GM12878 (cell line): ENCODE results near the gene ATF3. TPM values are rescaled to one million over a fixed set of nuclear protein-coding genes. Genes with fewer than 3 reads are reported as not detected.

Experiments
- ATAC-seq: fragments of 200-7000 bp; cut with Tn5 transposase; 3 replicates; pipeline ENCODE4 v1.9.1; 2020; ENCODE audit warnings: mild to moderate bottlenecking, moderate library complexity
- BruUV-seq: library from RNA; stranded (reverse); fragments of 400-500 nt; replicated peaks from 2 replicates; lab custom pipeline; 2021; lab: Mats Ljungman, UMichigan
- CTCF ChIA-PET: fragments of 300-600 bp; sonication (Branson Sonifier 250); formaldehyde crosslinking; extraction: SDS; loops from one replicate; lab custom pipeline; 2021; ENCODE audit warnings: inconsistent platforms; lab: Yijun Ruan, JAX
- POLR2A ChIA-PET: fragments of 350-600 bp; formaldehyde crosslinking; extraction: SDS; loops from one replicate; lab custom pipeline; 2021; ENCODE audit warnings: inconsistent platforms; lab: Charles Lee
- RAD21 ChIA-PET: fragments of 300-600 bp; sonication (Branson Sonifier 250); formaldehyde crosslinking; loops from one replicate; lab custom pipeline; 2023; ENCODE audit warnings: antibody characterized with exemption; ENCODE audit not compliant: unreplicated experiment; lab: Charles Lee
- SMC1A ChIA-PET: fragments of 300-600 bp; sonication (Branson Sonifier 250); formaldehyde crosslinking; loops from one replicate; lab custom pipeline; 2023; ENCODE audit not compliant: unreplicated experiment, uncharacterized antibody; lab: Charles Lee
- DNase-seq: peaks from one replicate; pipeline ENCODE4 v3.0.0-alpha.2; 2011; ENCODE audit warnings: low read depth, low spot score
- FAIRE-seq: peaks from 3 replicates; lab custom pipeline; 2011; peaks lifted over from hg19 to GRCh38; lab: Jason Lieb, UNC
- H2AFZ ChIP-seq: 2 replicates; pipeline ENCODE4 v1.6.0; 2011; ENCODE audit warnings: low read depth, low read length, control low read depth; ENCODE audit not compliant: control insufficient read depth
- H3K27ac ChIP-seq: 2 replicates; pipeline ENCODE4 v1.5.1; 2011; ENCODE audit warnings: control low read depth; ENCODE audit not compliant: control insufficient read depth, insufficient read depth
- H3K27me3 ChIP-seq, 2 experiments: replicated peaks in 1 of 2; 2 replicates each; pipeline versions ENCODE4 v1.6.0 to v1.6.1; 2011; ENCODE audit warnings: low read length in 1 of 2; ENCODE audit not compliant: control insufficient read depth in 2 of 2, insufficient read depth in 2 of 2
- H3K36me3 ChIP-seq, 2 experiments: 2 replicates each; pipeline ENCODE4 v1.5.1; 2011; ENCODE audit warnings: low read length in 1 of 2; ENCODE audit not compliant: control insufficient read depth in 2 of 2, insufficient read depth in 2 of 2
- H3K4me1 ChIP-seq: 2 replicates; pipeline ENCODE4 v1.6.1; 2011; ENCODE audit warnings: mild to moderate bottlenecking, low read length, moderate library complexity, mixed read lengths; ENCODE audit not compliant: control insufficient read depth, insufficient read depth
- H3K4me2 ChIP-seq: 2 replicates; pipeline ENCODE4 v1.6.0; 2011; ENCODE audit warnings: control low read depth; ENCODE audit not compliant: control insufficient read depth, insufficient read depth
- H3K4me3 ChIP-seq: fragments of 200-600 bp; sonication (generic); 2 replicates; pipeline ENCODE4 v1.5.1; 2016
- H3K79me2 ChIP-seq: 2 replicates; pipeline ENCODE4 v1.6.0; 2011; ENCODE audit warnings: low read length; ENCODE audit not compliant: control insufficient read depth, insufficient read depth
- H3K9ac ChIP-seq: 2 replicates; pipeline ENCODE4 v1.8.0; 2011; ENCODE audit warnings: low read length, control low read depth, mixed read lengths; ENCODE audit not compliant: control insufficient read depth, insufficient read depth
- H3K9me3 ChIP-seq: replicated peaks from 3 replicates; pipeline ENCODE4 v1.5.1; 2011; ENCODE audit warnings: mild to moderate bottlenecking, low read length; ENCODE audit not compliant: control insufficient read depth, insufficient read depth
- H4K20me1 ChIP-seq: 2 replicates; pipeline ENCODE4 v1.6.0; 2011; ENCODE audit not compliant: control insufficient read depth, insufficient read depth
- BACH1 ChIP-seq: fragments of 450-650 bp; IDR thresholded peaks from 2 replicates; pipeline ENCODE4 v1.6.1; 2017; ENCODE audit warnings: mild to moderate bottlenecking, borderline replicate concordance
- CEBPB ChIP-seq, 2 experiments: fragments of 150-350 bp in 1 of 2; IDR thresholded peaks; 2 replicates each; pipeline ENCODE4 v1.6.1; 2012 to 2014; ENCODE audit warnings: low read depth in 2 of 2, low read length in 2 of 2, borderline replicate concordance in 1 of 2, inconsistent platforms in 1 of 2
- E4F1 ChIP-seq: fragments of 450-650 bp; IDR thresholded peaks from 2 replicates; pipeline ENCODE4 v1.6.1; 2018; ENCODE audit warnings: borderline replicate concordance, mild to moderate bottlenecking; ENCODE audit not compliant: partially characterized antibody
- ETV6 ChIP-seq, 2 experiments: fragments of 450-650 bp in 1 of 2; IDR thresholded peaks in 1 of 2; conservative IDR thresholded peaks in 1 of 2; 2 replicates each; pipeline ENCODE4 v1.6.1; 2014; ENCODE audit warnings: antibody characterized with exemption in 1 of 2, borderline replicate concordance in 1 of 2, low read depth in 1 of 2, mild to moderate bottlenecking in 1 of 2, moderate library complexity in 1 of 2
- HSF1 ChIP-seq: fragments of 150-350 bp; IDR thresholded peaks from 2 replicates; pipeline ENCODE4 v1.6.1; 2014; ENCODE audit warnings: mild to moderate bottlenecking, low read depth, low read length
- RB1 ChIP-seq: fragments of 450-650 bp; formaldehyde crosslinking; IDR thresholded peaks from 2 replicates; pipeline ENCODE4 v1.6.1; 2017; ENCODE audit warnings: mild to moderate bottlenecking, borderline replicate concordance
- RCOR1 ChIP-seq: conservative IDR thresholded peaks from 2 replicates; pipeline ENCODE4 v1.6.1; 2012; ENCODE audit warnings: low read depth, low read length, improper control_type of control experiment
- TARDBP ChIP-seq: IDR thresholded peaks from 2 replicates; pipeline ENCODE4 v1.6.1; 2016; ENCODE audit warnings: borderline replicate concordance
- WGBS: methylation state at CpG from one replicate; pipeline ENCODE4 v1.1.6; 2016; ENCODE audit warnings: low lambda C conversion rate; ENCODE audit not compliant: insufficient replicate concordance, insufficient coverage; ENCODE audit errors: missing lambda C conversion rate; 5-methylcytosine and 5-hydroxymethylcytosine counted together
- in situ Hi-C: fragments of 300-500 bp; cut with MboI; formaldehyde crosslinking; loops from 9 replicates; pipeline ENCODE4 v1.14.3; 2018; ENCODE audit warnings: mixed read lengths
- intact Hi-C: fragments of 100-400 bp; cut with micrococcal nuclease; formaldehyde crosslinking; loops from one replicate; pipeline ENCODE4 v1.14.2; 2022; ENCODE audit not compliant: unreplicated experiment
- polyA plus RNA-seq, 11 experiments: library from polyadenylated mRNA; depleted of rRNA in 4 of 11; unstranded in 6 of 11; stranded (reverse) in 5 of 11; fragments of >200 nt; fragmentation: Nextera tagmentation in 4 of 11; fragmentation: Illumina TruSeq in 1 of 11; extraction: Ambion mirVana in 4 of 11; extraction: Trizol in 1 of 11; gene quantifications; 1 replicate in 1 of 11; 2 replicates in 10 of 11; pipeline versions ENCODE4 v1.2.1 to v1.2.3, GENCODE V29; 2011 to 2016; ENCODE audit warnings: inconsistent platforms in 2 of 11, missing spikeins in 2 of 11, low read depth in 1 of 11
- total RNA-seq, 4 experiments: library from RNA; depleted of rRNA in 3 of 4; stranded (reverse); fragments of >200 nt in 3 of 4; fragmentation: Illumina TruSeq in 1 of 4; extraction: Trizol in 1 of 4; gene quantifications; 2 replicates each; pipeline versions ENCODE4 v1.2.1 to v1.2.3, GENCODE V29; 2013 to 2021

ATF3 gene
- total and polyA plus RNA-seq, 10 of the 15 experiments (the other 5 are each of a cell fraction or from before 2014, with no cell fraction given), result 3.0 to 13.9 (median 8.3) TPM

- Histone ChIP-seq H4K20me1 (no peaks in the 10 kb centered on the region), H3K27me3 (no peaks in the 10 kb centered on the region), H3K4me3 (no peak overlapping the region), H3K79me2 (no peaks in the 10 kb centered on the region; the same call in 1 of the 2 replicates), H3K27ac (no peak overlapping the region), H3K9ac (no peak overlapping the region), H2AFZ (no peak overlapping the region), H3K4me2 (no peak overlapping the region), H3K9me3 (no peaks in the 10 kb centered on the region), H3K36me3 (no peaks in the 10 kb centered on the region), H3K4me1 (peaks cover 26% of the 10 kb centered on the region)
- ChIA-PET RAD21 (no interaction called here), POLR2A (interaction anchor here (1.3 kb wide), 1 partner anchor 25 kb away, joined by 5 read pairs; no protein-coding TSS in a partner anchor), SMC1A (no interaction called here), CTCF (interaction anchor here (1.2 kb wide), 1 partner anchor 86 kb away, joined by 8 read pairs; no protein-coding TSS in a partner anchor)
- DNase-seq (no peak), ATAC-seq (no peak), FAIRE-seq (no peak)
- no TSS peak for BruUV-seq
- intact Hi-C loops (no loop called here), in situ Hi-C loops (no loop called here)
- TF ChIP-seq RB1 (no peak), E4F1 (no peak), ETV6 (conservative IDR thresholded peaks at IDR 0.05 in 1 of 2, IDR thresholded peaks at IDR 0.05 in 1 of 2; ENCODE audit: borderline replicate concordance in 1 of 2, low read depth in 1 of 2) (no peak), HSF1 (no peak), BACH1 (no peak), RCOR1 (no peak), CEBPB (IDR thresholded peaks at IDR 0.05; ENCODE audit: borderline replicate concordance in 1 of 2, low read depth in 2 of 2, low read length in 2 of 2) (no peak), TARDBP (no peak)
- WGBS, result 45% methylated on average over 4 of the region's 4 CpGs
These were observed 45.8 kb upstream of the ATF3 start for GRCh38 chr1:212562771-212563170.
